ENCODE results near the gene NFIA.

The NFIA gene

GRCh38 chr1:61348025-61348665 lies 265.8 kb downstream of the NFIA start:
- DNase-seq: no peak

- DNase-seq: no peak
Measured at GRCh38 chr1:61352845-61353435, 270.6 kb downstream of the NFIA start.

GRCh38 chr1:61353797-61354406 lies 271.5 kb downstream of the NFIA start:
- DNase-seq: no peak

- no peak for DNase-seq
Measured at GRCh38 chr1:61356016-61356415, 273.7 kb downstream of the NFIA start.

GRCh38 chr1:61356995-61357394 lies 274.6 kb downstream of the NFIA start:
- no peak for DNase-seq

GRCh38 chr1:61357539-61357938 lies 275.2 kb downstream of the NFIA start:
- no peak for DNase-seq

GRCh38 chr1:61358770-61359455 lies 276.6 kb downstream of the NFIA start:
- no peak for DNase-seq

GRCh38 chr1:61361931-61362330 lies 279.6 kb downstream of the NFIA start:
- no peak for DNase-seq

- no peak for DNase-seq
Measured at GRCh38 chr1:61362351-61362750, 280.0 kb downstream of the NFIA start.

- no peak for DNase-seq
Measured at GRCh38 chr1:61368366-61368765, 286.0 kb downstream of the NFIA start.

- DNase-seq: no peak
Measured at GRCh38 chr1:61368876-61369275, 286.5 kb downstream of the NFIA start.

- DNase-seq: no peak
Measured at GRCh38 chr1:61370177-61370912, 288.0 kb downstream of the NFIA start.

GRCh38 chr1:61370913-61371279 lies 288.5 kb downstream of the NFIA start:
- DNase-seq: no peak

- no peak for DNase-seq
Measured at GRCh38 chr1:61372944-61373343, 290.6 kb downstream of the NFIA start.

- no peak for DNase-seq
Measured at GRCh38 chr1:61374156-61374555, 291.8 kb downstream of the NFIA start.

GRCh38 chr1:61375082-61375880 lies 292.9 kb downstream of the NFIA start:
- DNase-seq: no peak

GRCh38 chr1:61376151-61376550 lies 293.8 kb downstream of the NFIA start:
- no peak for DNase-seq

- DNase-seq: no peak
Measured at GRCh38 chr1:61377242-61377958, 295.0 kb downstream of the NFIA start.

GRCh38 chr1:61378494-61379180 lies 296.3 kb downstream of the NFIA start:
- peak; percentile 34 for DNase-seq

- no peak for DNase-seq
Measured at GRCh38 chr1:61379693-61380092, 297.3 kb downstream of the NFIA start.

- DNase-seq: no peak
Measured at GRCh38 chr1:61380561-61380960, 298.2 kb downstream of the NFIA start.

All from femur (tissue), 1 donor.